Cerebellar nuclear complex (tissue), 1 donor: ENCODE measurements around the gene DNAJB8.

Experiments used
- DNase-seq, 2 experiments: peaks; one replicate each; lab custom pipeline; 2025; lab: John Stamatoyannopoulos, UW

DNAJB8 gene

GRCh38 chr3:128494367-128494650, 27.6 kb upstream of the DNAJB8 start:
- no peak for DNase-seq

DNA sequence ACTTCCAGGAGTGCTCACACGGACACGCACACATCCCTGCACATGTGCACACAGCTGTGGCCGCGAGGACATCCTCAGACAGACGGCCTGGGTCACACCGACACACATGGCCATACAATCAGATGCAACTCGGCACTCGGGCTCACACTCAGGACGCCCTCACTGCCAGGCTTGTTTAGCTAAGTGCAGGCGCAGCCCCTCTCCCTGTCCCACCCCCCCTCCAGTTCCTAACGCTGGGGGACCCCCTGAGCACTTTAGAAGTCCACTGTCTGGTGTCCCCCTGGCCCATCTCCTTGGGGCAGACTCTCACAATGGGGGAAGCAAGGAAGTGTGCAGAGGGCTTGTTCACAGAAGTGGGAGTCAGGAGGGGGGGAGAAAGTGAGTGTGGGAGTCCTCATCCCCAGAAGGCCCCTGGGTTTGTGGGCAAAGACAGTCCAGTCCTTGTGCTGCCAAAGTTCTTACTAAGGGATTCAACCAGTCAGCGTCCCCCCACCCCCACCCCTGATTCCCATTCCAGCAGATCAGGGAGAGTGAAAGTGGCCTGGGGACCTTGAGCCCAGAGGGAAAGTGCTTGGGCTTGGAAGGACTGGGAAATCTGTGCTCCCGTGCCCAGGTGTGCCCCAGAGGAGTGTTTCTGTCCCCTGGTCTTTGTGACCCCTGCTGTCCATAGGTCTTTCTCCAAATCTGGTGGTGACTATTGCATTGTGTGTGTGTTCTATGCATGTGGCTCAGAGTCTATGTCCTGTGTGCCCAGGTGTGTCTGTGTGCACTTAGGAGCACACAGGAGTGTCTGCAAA, 27.1 kb upstream of the DNAJB8 start:
- no peak for DNase-seq

GRCh38 chr3:128492671-128493569, 26.2 kb upstream of the DNAJB8 start, which contains the start of gene GATA2:
TSS of gene GATA2 (minus strand) at chr3:128493201. CDS start at chr3:128487031, 6,170 bp downstream.
- no peak for DNase-seq

DNA sequence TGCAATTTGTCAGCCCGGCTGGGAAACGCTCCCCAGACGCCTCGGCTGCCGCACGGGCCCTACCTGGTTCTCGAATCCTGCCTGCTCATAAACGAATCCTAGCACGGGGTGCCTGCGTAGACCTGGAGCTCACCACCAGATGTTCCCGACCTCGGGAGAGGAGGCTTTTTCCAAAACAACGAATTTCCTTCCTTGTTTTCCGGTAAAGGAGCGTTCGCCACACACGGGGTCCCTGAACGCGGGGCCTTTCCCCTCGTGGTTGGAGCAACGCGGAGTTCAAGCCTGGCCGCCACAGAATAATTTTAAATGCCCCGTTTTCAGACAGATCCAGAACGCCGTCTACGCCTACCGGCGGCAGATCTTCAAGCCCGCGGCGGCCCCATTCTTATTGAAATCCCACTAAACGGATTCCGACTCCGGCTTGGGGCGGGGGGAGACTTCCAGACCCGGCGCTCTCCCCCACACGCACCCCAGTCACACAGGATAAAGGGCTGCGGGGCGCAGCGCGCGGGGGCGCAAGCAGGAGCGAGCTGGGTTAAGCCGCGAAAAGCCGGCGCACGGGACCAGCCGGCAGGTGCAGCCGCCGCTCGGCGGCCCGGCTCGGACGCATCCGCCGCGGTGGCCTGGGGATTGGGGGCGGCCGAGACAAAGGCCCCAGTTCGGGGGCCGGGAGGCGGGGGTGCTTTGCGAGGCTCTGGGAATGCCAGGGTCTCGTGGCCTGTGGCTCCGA, 25.4 kb upstream of the DNAJB8 start:
- no peak for DNase-seq

GRCh38 chr3:128491691-128491940, 24.9 kb upstream of the DNAJB8 start:
- no peak for DNase-seq

DNA sequence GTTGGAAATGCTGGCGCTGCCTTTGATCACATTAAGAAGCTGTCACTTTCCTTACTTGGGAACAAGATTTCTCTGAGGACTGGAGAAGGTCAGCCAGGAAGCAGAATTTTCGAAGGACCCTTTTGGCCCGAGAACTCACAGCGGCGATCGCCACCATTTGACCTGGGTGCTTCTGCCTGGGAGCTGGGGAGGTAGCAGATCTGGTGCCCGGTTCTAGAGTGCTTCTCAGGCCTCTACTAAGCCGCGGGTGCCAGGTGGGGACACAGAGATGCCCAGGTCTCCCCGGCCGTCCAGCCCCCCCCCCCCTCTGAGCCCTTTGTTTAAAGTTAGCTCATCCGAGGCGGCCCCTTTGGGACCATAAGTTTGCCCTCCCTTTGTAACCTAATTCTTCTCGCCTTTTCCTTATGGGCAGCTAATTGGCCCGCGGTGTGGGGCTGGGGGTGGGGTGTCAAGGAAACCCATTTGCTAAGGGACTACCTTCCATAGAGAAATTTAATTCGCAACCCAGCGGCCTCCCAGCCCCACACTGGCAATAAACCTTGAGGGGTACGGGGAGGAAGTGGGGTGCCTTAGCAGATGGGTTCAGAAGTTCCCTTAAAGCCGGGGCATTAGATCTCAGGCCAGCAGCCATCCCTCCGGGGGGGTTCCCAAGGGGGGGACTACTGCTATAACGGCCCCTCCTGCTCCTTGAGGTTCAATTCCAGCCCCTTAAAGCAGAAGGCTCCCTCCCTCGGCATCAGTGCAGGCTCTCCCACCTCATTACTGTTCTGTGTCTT, 24.4 kb upstream of the DNAJB8 start:
- DNase-seq: no peak

DNA sequence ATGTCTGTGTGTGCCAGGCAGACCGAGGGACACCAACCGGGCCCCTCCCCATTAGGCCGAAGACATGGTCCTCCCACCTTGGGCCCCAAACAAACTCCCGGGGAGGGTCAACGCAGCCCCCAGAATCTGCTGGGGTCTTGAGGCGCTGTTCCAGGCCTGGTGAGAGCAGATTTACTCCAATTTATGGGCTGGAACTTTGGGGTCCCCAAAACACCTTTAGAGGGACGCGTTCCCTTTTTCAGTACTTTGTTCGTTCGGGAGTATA, 23.9 kb upstream of the DNAJB8 start:
- DNase-seq: no peak

GRCh38 chr3:128489927-128490649, 23.4 kb upstream of the DNAJB8 start:
- no peak for DNase-seq

DNA sequence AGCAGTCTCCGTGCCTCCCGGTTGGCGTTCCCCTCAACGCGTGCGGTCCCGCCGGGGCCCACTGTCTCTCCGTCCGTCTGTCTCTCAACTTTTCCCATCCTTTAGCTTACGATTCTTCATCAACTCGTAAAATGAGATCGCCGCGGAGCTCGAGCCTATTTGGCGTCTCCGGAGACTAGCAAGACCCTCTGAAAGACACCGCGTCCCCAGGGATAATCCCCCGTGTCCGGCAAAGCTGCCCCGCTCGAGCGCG, 22.9 kb upstream of the DNAJB8 start:
- DNase-seq: no peak

GRCh38 chr3:128488991-128489673, 22.4 kb upstream of the DNAJB8 start:
- no peak for DNase-seq

DNA sequence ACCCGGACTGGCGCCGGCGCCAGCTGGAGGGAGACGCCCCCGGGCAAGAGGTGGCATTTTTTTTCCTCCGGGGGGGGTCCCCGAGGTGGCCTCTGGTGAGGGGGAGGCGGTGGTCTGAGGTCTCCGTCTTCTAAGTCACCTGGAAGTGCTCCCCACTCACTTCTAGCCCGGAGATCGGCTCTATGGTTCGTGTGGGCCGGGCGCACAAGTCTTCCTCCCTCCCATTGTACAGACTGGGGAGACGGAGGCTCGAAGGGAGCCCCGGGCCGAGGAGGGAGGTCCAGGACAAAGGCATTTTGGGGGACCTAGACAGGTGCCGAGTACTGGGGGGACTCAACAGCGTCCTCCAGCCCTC, 21.9 kb upstream of the DNAJB8 start:
- no peak for DNase-seq

GRCh38 chr3:128487813-128488635, 21.3 kb upstream of the DNAJB8 start:
- no peak for DNase-seq

DNA sequence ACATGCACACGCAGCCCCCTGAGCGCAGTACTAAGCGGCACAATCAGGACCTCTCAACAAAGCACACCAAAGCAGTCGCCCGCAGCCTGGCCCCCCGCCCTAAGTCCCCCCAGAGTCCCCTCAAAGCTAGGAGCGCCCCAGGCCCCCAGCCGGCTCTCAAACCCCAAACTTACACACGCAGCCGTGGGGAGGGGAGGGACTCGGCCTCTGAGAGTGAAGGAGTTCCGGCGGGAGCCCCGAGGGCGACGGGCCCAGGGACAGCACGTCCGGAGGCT, 20.8 kb upstream of the DNAJB8 start:
- DNase-seq: no peak

DNA sequence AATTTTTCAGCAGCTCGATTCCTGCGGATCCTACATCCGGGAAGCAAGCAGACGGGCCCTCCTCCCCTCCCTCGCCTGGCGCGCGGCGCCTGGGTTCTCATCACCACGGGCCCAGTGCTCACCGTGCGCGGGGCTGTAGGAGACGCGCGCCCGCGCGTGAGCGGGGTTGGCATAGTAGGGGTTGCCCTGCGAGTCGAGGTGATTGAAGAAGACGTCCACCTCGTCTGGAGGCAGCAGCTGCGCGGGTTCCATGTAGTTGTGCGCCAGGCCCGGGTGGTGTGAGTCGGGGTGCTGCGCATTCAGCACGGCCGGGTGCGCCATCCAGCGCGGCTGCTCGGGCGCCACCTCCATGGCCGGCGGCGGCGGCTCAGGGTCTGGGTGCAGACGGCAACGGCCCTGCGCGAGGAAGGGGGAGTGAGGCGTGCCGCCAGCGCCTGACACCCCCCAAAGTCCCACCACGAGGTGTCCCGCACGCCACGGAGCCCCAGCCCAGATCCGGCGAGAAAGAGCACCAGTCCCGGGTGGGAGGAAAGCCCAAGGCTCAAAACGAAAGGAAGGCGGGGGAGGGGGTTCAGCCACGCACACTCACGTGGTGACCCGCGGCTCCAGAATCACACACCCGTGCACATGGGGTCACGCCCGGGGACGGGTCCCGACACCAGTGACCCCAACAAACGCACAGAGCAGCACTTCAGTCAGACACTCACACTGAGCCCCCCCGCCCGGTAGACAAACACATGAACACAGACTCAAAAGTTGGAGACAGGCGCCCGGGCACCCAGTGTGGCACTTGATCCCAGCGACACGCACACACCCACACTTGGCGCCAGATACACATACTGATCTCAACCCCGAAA, 20.2 kb upstream of the DNAJB8 start:
- no peak for DNase-seq

DNA sequence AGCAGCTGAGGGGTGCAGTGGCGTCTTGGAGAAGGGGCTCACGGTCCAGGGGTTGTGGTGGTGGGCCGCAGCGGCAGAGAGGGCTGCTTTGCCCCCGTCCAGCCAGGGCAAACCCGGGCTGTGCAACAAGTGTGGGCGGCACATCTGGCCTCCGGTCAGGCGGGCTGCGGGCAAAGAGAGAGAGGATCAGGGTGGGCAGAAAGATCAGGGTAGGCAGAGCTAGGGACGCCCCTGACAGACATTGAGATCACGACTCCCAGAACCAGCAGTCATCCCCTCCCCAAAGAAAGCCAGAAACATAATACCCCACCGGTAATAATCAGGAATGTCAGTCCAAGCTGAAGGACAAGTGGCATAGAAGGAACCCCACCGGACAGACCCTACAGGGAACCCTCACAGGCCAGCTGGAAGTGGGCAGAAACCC, 19.5 kb upstream of the DNAJB8 start:
- DNase-seq: no peak

DNA sequence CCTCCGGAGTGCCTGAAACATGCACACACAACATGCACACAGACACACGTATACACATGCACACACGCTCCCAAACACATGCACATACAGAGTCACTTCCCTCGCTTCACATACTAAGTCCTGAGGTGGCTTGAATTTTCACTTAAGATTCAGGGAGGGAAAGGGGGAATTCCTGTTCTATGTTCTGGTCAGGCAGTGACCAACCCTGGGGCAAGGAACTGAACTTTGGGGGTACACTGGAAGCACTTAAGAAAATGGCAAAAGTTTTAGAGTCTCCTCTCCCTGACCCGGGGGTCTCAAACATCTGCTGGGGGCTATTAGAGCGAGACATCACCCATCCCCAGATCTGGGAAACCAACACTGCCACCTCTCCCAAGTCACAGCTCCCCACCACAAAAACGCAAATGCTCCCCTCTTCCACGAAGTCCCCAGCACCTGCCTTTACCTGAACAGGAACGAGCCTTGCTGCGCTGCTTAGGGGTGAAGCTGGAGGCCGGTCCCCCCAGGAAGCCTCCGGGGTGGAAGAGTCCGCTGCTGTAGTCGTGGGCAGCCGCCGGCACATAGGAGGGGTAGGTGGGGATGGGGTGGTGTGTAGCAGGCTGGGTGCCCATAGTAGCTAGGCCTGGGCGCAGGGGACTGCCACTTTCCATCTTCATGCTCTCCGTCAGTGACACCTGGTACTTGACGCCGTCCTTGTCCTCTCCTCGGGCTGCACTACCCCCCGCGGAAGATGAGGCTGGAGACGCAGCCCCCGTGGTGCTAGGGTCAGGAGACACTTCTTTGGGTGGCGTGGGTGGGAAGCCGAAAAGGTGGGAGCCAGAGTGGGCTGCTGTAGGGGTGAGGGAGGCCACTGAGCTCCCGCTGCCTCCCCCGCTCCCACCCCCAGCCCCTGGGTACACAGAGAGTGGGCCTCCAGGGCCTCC, 18.9 kb upstream of the DNAJB8 start:
- DNase-seq: no peak

- DNase-seq: no peak
Observed at GRCh38 chr3:128484404-128485281, 18.0 kb upstream of the DNAJB8 start.
